ENCODE measurements around the gene TUNAR. TPM values are rescaled to one million over a fixed set of nuclear protein-coding genes. Genes with fewer than 3 reads are reported as not detected.

The TUNAR gene
- total RNA-seq, 1 donor from 2014 or later: not detected

Other genes with a start within 250 kb of the TUNAR start
- not detected for gene TCL1B, start 190.4 kb upstream of the TUNAR start, total RNA-seq
- 3.5 TPM for gene TCL1A, start 162.7 kb upstream of the TUNAR start, total RNA-seq
- gene C14orf132, start 162.5 kb downstream of the TUNAR start, total RNA-seq: 35.2 TPM

All from tongue (tissue), 1 donor.